ENCODE results near the gene MEGF6.

DNA sequence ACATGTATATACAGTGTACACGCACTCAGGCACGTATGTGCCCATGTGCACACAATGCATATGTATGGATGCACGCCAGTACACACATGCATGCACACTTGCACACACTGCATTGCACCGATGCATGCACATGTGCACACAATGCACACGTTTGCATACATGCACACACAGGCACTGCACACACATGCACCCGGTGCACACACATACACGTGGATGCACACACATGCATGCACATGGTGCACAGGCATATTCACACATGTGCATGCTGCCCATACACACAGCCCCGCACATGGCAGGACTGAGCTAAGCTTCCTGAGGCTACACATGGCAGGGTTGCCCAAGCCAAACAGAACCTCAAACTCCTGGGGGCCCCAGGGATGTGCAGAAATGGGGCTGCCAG is 137.3 kb downstream of the MEGF6 start:
- TF ChIP-seq, protein P1, sequence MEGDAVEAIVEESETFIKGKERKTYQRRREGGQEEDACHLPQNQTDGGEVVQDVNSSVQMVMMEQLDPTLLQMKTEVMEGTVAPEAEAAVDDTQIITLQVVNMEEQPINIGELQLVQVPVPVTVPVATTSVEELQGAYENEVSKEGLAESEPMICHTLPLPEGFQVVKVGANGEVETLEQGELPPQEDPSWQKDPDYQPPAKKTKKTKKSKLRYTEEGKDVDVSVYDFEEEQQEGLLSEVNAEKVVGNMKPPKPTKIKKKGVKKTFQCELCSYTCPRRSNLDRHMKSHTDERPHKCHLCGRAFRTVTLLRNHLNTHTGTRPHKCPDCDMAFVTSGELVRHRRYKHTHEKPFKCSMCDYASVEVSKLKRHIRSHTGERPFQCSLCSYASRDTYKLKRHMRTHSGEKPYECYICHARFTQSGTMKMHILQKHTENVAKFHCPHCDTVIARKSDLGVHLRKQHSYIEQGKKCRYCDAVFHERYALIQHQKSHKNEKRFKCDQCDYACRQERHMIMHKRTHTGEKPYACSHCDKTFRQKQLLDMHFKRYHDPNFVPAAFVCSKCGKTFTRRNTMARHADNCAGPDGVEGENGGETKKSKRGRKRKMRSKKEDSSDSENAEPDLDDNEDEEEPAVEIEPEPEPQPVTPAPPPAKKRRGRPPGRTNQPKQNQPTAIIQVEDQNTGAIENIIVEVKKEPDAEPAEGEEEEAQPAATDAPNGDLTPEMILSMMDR (IDR thresholded peaks at IDR 0.05), result no peak
- no peak for TF ChIP-seq POLR2A (IDR thresholded peaks at IDR 0.05)

All from right lobe of liver (tissue), 4 donors.